T-helper 1 cell (primary cell): Measurements from ENCODE around the gene CEP131.

Source experiments
- DNase-seq, 5 donors: peaks; one replicate each; pipeline ENCODE4 v3.0.0-alpha.2; 2012 to 2020

The CEP131 gene

GRCh38 chr17:81221371-81221841 is 1.4 kb downstream of the CEP131 start:
- DNase-seq, result no peak

DNA sequence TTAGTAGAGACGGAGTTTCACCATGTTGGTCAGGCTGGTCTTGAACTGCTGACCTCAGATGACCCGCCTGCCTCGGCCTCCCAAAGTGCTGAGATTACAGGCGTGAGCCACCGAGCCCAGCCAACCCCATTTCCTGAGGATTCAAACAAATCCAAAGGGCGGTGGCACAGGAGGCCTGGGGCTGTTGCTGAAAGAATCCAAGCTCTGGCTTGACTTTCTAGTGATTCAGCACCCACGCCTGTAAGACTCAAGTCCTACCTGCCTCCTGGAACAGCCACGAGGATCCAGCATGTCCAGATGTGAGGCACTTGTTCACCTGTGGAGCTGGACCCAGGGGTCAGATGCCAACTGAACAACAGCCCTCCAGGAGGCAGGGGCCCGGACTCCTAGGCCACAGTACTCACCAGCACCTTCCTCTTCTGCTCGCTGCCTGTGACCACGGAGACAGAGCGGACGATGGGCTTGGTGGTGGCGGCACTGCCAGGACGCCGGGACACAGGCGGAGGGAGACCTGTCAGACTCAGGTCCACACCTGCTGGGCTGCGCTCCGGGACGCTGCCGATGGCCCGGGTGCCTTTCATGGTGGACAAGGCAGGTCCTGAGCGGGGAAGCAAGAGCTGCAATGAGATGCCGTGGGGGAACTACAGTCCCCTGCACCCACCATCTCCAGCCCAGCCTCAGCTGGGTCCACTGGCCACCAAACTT is 3.1 kb downstream of the CEP131 start:
- DNase-seq, result no peak

DNA sequence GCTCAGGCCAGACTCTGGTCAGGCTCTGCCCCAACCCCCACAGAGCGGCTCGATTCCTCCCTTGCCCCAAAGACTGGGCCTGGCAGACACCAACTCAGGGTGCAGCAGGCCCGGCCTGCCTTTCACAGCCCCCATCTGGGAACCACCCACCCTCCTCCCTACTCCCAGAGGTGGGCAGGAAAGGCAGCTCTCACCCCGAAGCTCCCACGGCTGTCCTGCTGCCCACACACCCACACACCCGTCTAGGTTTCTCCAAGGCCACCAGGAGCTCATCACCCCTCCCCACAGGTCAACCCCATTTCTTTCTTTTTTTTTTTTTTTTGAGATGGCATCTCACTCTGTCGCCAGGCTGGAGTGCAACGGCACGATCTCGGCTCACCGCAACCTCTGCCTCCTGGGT is 3.8 kb downstream of the CEP131 start:
- no peak for DNase-seq

GRCh38 chr17:81218459-81218858 is 4.3 kb downstream of the CEP131 start:
- no peak for DNase-seq

DNA sequence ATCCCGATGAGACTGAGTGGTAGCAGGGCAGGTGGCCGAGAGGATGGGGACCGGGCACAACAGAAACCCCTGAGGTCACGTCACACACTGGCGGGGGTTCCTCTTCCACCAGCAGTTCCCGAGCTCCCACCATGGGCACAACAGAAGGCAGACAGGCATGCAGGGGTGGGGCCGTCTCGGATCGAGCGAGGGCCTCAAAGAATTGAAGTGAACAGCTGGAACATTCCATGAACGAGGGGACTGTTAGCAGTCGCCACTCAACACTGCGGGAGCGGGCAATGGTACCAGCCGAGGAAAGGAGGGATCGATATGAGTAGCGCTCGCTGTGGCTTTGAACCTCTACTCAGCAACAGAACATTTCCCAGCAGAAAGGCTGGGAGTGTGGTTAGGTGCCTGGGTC is 5.3 kb downstream of the CEP131 start:
- DNase-seq, result no peak

DNA sequence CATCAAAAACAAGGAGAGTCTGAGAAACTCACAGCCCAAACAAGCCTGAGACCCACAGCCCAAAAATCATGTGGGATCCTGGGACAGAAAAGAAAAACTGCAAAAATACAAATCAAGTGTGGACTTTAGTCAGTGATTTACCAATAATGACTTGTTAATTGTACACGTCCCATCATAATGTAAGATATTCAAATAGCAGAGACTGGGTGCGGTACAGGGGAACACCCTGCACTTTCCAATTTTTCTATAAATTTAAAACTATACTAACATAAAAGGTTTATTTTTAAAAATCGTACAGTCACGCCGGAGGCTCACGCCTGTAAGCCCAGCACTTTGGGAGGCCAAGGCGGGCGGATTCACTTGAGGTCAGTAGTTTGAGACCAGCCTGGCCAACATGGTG is 8.8 kb downstream of the CEP131 start:
- DNase-seq, result no peak

GRCh38 chr17:81212365-81212764 is 10.4 kb downstream of the CEP131 start:
- DNase-seq, result no peak

DNA sequence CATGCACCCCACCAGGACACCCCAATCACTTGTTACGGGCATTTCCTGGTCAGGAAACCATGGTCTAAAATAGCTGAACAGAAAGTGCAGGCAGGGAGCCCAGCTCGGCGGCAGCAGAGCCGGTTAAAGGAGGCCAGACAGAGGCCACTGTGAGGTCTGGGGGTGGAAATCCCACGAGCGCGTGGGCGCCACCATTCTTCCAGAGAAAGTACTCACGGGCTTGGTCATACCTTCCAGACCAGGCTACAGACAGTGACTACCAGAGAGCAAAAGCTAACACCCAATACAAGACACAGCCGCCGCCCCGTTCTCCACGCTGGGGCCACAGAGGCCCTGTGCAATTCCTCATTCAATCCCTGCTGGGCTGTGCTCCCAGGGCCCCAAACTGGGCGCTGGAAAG is 11.9 kb downstream of the CEP131 start:
- DNase-seq, result no peak

- no peak for DNase-seq
Measured at GRCh38 chr17:81210466-81210865, 12.3 kb downstream of the CEP131 start.

- no peak for DNase-seq
Measured at GRCh38 chr17:81209141-81209540, 13.6 kb downstream of the CEP131 start.

DNA sequence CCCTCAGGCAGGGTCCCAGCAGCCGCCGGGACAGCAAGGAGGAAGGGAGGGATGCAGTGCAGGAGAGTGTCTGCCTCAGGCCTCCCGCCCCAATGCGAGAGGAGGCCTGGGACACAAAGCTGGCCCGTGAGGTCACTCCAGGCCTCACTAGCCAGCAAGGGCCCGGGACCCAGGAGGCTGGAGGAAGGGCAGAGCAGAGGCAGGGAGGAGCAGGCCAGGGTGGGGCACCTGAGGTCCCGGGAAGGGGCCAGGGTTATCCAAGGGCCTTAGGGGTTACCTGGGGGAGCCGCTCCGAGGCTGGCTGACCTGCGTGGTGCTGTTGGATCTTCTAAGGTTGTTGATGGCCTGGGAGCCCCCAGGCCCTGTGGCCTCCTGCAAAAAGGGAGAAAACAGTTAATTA is 14.1 kb downstream of the CEP131 start:
- DNase-seq, result no peak

GRCh38 chr17:81207610-81208581 is 14.9 kb downstream of the CEP131 start:
- DNase-seq, result no peak

DNA sequence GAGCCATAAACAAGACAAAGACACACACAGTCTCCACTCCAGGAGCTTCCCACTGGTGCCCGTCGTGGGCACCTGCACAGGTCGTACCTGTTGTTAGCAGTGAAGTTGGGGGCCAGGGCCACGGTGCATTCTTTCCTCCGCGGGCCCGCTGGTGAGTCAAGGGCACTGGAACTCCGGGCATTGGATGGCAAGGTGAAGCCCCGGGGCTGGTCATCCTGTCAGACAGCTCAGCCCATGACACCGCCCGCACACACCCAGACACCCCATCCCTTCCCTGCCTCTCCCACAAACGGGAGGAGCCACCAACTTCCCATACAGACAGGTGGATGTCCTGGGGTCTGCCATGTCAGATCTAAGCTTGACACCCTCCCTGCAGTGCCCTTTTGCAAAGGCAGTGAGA is 16.1 kb downstream of the CEP131 start:
- DNase-seq, result no peak

GRCh38 chr17:81206166-81206565 is 16.6 kb downstream of the CEP131 start:
- DNase-seq, result no peak

DNA sequence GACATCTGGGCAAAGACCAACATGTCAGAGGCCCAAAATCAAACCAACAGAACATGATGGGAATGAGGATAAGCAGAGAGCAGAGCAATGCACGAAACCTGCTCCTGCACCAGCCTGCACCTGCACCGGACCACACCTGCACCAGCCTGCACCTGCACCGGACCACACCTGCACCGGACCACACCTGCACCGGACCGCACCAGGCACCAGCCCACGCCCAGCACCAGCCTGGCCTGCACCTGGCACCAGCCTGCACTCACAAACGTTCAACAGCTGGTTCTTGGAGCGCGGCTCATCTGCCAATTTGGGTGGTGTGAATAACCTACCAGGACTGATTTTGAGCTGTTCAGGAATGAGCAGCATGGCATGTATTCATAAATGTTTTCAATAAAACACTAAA is 18.2 kb downstream of the CEP131 start:
- DNase-seq, result no peak

GRCh38 chr17:81203136-81203535 is 19.6 kb downstream of the CEP131 start:
- no peak for DNase-seq

GRCh38 chr17:81202318-81202717 is 20.4 kb downstream of the CEP131 start:
- no peak for DNase-seq

- DNase-seq, result peak in 1 of 5 donors; percentile 18
Measured at GRCh38 chr17:81200695-81201580, 21.8 kb downstream of the CEP131 start.

GRCh38 chr17:81200201-81200600 is 22.6 kb downstream of the CEP131 start:
- DNase-seq, result no peak

- no peak for DNase-seq
Measured at GRCh38 chr17:81199482-81199830, 23.3 kb downstream of the CEP131 start.

DNA sequence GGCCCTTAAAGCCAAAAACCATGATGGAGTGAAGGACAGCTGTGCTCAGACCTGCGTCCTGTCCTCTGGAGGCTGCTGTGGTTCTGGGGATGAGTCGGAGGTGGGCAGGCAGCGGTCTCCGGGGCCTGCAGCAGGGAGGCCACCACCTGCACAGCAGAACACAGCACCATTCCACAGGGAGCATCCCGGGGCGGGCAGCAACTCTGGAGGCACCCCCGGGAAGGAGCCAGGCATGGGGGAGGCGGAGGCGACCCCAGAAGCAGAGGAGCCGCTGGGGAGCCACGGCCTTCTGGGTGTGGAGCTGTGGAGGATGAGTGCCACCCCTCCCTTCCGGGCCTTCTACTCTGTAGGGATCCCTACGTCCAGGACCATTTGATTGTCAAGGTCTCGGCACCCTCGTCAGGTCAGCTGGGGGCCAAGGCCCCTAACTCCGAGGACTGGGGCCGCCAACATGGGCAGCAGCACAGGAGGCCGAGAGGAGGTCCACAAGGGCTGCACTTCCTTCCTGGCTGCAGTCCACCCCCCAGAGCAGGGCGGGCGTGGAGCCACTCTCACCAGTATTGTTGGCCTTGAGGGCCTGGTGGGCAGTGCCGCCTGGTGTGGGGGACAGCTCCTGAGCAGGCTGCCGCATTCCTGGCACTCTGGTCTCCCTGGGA is 23.8 kb downstream of the CEP131 start:
- no peak for DNase-seq

DNA sequence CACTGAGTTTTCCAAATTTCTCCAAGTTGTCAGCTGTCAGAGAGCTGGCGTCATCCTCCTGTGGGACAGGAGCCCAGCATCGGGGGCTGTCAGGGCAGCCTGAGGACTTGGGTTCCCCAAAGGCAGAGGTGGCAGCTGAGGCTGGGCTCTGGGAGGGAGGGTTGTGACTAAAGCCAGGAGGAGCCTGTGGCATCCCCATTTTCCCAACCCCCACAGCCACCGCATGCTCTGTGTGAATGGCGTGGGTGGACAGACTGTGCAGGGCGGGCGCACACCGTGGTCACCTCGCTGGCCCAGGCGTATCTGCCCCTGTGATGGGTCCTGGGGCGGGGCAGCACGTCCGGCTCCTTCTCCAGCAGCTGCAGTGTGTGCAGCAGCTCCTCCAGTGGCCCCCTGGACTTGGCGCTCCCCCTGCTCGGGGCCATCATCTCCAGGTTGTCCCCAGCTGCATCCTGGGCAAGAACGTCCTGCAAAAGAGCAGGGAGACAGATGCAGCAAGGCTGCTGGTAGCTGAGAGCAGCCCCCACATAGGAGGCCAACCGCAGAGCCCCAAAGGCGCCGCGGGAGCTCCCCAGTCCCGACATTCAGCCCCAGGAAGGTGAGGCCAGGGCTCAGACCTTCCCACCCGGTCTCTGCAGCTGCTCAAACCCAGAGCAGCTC is 24.8 kb downstream of the CEP131 start:
- DNase-seq, result no peak
